ENCODE results near the gene KRTAP10-8.
"Not testable (repeated sequence)": the region's sequence is repeated elsewhere in the genome, so short reads cannot be mapped to it uniquely, and the experiment has no call there.

KRTAP10-8 gene

DNA sequence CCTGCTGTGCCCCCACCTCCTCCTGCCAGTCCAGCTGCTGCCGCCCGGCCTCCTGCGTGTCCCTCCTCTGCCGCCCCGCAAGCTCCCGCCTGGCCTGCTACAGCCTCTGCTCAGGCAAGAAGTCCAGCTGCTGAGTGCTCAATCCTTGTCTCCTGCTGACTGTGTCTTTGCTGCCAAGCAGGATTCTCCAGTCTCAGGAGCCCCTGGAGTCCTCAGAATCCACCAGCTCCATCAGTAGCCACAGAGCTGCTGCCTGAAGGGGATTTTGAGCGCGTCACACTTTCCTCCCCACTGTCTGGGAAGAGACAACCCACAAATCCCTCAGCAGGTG is 35.3 kb downstream of the KRTAP10-8 start:
- DNase-seq = no peak

DNA sequence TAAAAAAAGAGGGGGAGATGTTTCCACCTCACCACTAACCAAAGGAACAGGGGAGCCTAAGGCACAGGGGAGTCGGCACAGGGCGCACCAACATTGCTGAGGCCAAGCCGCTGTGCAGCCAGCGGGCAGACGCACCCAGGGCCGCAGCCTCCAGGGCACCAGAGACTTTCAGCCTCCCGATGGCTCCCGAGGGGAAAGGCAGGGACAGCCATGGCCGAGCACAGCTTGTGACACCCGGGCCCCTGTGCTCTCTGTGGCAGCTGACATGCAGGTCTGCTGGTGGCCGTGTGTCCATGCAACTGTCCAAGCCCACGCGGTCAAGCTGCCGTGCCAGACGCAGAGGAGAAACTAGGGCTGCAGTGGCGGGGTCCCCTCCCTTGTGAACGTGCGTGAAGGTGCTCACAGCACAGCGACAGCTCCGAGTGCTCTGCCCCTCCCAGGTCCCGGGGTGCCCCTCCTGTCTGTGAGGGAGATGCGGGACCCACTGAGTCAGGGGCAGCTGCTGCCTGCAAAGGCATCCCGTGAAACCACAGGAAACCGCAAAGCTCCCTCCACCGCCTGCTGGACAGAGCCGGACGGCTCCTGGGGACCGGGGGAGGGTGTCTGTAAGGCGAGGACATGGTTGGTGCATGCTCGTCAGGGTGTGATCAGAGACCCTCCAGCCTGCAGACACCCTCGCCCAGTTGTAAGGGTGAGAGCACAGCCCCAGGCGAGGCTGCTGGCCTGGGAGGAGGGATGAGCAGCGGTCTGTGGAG is 36.9 kb downstream of the KRTAP10-8 start:
- DNase-seq = no peak

GRCh38 chr21:44649521-44650100 is 37.7 kb downstream of the KRTAP10-8 start:
- no peak for DNase-seq

DNA sequence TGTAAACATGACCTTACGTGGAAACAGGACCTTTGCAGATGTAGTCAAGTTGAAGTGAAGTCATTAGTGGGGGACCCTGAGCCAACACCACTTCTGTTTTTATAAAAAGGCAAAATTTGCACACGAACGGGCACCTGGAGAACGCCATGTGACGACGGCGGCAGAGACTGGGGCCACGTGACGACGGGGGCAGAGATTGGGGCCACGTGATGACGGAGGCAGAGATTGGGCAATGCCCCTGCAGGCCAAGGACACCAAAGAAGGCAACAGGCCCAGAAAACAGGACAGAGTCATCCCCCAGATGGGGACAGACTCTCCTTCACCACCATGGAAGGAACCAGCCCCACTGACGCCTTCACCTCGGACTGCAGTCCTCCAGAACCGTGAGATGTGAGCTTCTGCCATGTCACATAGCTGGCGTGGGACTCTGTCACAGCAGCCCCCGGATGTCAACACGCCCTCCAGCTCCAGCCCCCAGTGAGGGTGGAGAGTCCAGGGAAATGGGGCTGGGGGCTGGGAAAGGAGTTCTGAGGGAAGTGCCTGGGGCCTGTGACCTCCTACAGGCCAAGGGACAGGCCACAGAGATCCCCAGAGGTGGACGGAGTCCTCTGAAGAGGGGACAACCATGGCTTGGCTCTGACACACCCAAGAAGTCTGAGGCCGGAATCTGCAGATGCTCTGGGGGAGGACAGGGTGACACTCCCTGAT is 38.5 kb downstream of the KRTAP10-8 start:
- DNase-seq = no peak

DNA sequence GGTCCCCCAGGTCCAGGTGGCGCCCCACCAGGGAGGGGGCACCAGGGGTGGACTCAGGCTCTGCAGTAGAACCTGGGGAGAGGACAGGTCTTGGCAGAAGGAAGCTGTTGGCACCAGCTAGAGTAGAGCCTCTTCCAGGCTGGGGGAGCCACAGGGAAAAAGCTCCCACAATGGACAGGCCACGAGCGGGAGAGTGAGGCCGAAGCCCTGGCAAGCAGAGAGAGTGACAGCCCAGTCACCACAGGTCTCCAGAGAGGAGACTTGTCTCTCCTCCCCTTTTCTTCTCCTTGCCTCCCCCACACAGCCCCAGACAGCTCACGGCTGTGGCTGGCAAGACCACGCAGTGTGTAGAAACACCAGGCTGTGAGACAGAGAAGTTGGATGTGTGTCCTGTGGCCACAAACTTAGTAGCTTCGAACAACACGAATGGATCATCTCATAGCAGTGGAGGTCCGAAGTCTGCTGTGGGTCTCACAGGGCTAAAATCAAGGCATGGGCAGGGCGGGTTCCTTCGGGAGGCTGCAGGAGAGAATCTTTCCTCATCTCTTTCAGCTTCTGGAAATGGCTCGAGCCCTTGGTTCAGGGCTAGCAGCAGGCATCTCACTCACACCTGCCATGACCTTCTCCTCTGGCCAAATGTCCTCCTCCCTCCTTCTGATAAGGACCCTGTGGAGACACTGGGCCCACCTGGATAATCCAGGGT is 39.2 kb downstream of the KRTAP10-8 start:
- DNase-seq = no peak

DNA sequence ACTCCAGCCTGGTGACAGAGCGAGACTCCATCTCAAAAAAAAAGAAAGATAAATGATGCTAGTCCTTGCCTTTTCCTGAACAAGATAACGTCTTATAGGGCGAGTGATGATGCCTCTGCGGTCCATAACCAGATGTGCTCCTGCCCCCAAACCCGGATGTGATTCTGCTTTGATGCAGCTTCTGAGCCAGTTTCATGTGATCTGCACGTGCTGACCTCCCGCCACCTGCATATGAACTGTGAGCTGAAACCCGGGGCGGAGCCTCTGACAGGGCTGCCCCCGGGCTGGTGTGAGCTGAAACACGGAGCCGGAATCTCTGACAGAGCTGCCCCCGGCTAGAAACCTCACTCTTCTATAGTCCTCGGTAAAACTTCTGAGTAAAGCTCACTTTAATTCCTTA is 41.2 kb downstream of the KRTAP10-8 start:
- no peak for DNase-seq

- DNase-seq = no peak
Observed at GRCh38 chr21:44653656-44654575, 42.0 kb downstream of the KRTAP10-8 start.

GRCh38 chr21:44654576-44655175 is 42.8 kb downstream of the KRTAP10-8 start, which contains the start of gene KRTAP12-4:
Gene KRTAP12-4 (minus strand): TSS chr21:44654659. CDS start chr21:44654614, 45 bp downstream.
- no peak for DNase-seq

GRCh38 chr21:44656868-44657267 is 45.0 kb downstream of the KRTAP10-8 start:
- no peak for DNase-seq

- no peak for DNase-seq
Observed at GRCh38 chr21:44657635-44658540, 46.0 kb downstream of the KRTAP10-8 start, which contains the start of gene KRTAP12-3. Gene KRTAP12-3 (plus strand): TSS chr21:44657932. CDS start chr21:44657980, 48 bp downstream.

DNA sequence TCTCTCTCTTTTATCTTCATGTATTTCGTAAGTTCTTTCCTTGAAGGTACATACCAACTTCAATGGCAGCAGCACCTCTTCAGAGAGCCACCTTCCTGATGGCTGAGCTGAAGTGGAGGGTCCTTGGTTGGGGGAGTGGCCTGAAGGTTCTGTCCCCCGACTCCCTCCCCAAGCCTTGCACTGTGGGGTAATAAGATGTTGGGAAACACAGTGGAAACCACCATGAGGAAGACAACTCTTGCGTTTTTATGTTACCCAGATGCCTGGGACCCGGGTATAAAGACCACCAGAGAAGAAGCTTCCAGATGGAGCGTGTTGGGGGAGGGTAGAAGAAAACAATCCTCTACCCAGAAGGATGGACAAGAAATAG is 46.6 kb downstream of the KRTAP10-8 start:
- no peak for DNase-seq

DNA sequence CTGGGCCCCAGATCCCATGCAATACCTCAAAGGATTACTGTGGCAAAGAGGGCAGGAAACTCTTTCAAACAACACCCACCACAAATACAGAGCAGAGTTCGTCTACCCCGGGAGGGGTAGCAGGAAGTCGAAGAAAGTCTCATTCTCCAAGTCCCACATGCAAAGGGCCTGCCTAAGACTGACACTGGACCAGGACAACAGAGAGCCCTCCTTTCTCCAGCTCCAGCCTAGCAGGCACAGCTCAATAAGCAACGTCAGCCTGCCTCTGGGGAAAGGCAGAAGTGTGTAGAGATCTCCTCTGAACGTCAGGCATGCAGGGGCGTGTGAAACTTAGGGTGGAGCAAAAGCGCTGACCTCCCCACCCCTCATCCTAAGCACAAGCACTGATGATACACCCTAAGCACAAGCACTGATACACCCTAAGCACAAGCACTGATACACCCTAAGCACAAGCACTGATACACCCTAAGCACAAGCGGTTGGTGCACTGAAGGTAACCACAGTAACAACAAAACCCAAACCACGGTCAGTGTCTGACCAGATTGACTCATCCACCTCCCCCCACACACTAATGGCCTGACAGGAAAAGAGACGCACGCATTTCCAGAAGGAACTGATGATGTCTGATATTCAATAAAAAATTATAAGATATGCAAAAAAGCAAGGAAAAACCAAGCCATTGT is 47.2 kb downstream of the KRTAP10-8 start:
- no peak for DNase-seq

DNA sequence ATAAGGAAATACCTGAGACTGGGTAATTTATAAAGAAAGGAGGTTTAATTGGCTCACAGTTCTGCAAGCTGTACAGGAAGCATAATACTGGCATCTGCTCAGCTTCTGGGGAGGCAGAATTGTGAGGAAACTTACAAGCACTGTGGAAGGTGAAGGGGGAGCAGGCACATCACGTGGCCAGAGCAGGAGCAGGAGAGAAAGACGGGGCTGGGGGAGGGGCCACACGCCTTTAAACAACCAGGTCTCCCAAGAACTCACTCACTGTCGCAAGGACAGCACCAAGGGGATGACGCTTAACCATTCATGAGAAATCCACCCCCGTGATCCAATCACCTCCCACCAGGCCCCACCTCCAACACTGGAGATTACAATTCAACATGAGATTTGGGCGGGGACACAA is 49.7 kb downstream of the KRTAP10-8 start:
- not testable (repeated sequence) for DNase-seq

All from KG1 (cell line).